ENCODE data around the gene ZNF260. TPM values are rescaled to one million over a fixed set of nuclear protein-coding genes. Genes with fewer than 3 reads are reported as not detected.

Gene ZNF260
- total and polyA plus RNA-seq, 2 donors (not counting 1 experiment from before 2014, with no cell fraction given), result 9.4 to 21.3 TPM

GRCh38 chr19:36573895-36574720 is 46.0 kb upstream of the ZNF260 start:
- Histone ChIP-seq H3K4me2 (ENCODE audit: extremely low read depth, insufficient read depth, low read length) (peak overlapping the region; percentile 99), H3K9me3 (ENCODE audit: control insufficient read depth, insufficient read depth, low read depth, low read length) (no peaks in the 10 kb centered on the region), H3K4me1 (ENCODE audit: control insufficient read depth, extremely low read depth, insufficient read depth, low read length) (no peaks in the 10 kb centered on the region), H3K4me3 (replicated peaks in 1 of 4; ENCODE audit: control extremely low read depth in 1 of 4, insufficient read depth in 1 of 4, low read depth in 3 of 4, low read length in 4 of 4) (peak overlapping the region; percentile 46 to 93 (median 76)), H3K9ac (ENCODE audit: insufficient read depth, low read length) (peak overlapping the region; percentile 87), H3K27ac (ENCODE audit: insufficient read depth, low read length) (peak overlapping the region; percentile 67), H3K27me3 (ENCODE audit: control insufficient read depth, insufficient read depth, low read length) (no peaks in the 10 kb centered on the region), H3K36me3 (ENCODE audit: control insufficient read depth, insufficient read depth, low read length) (peaks cover 5% of the 10 kb centered on the region), H2AFZ (ENCODE audit: low read length) (peak overlapping the region; percentile 32), H4K20me1 (ENCODE audit: control insufficient read depth, extremely low read depth, insufficient read depth, low read length) (no peaks in the 10 kb centered on the region), H3K79me2 (ENCODE audit: control insufficient read depth, insufficient read depth, low read length) (peaks cover 17% of the 10 kb centered on the region)
- no peak for TF ChIP-seq CTCF (conservative IDR thresholded peaks at IDR 0.05 in 1 of 2, IDR thresholded peaks at IDR 0.05 in 1 of 2; ENCODE audit: low read depth in 1 of 2, low read length in 2 of 2)
- TF ChIP-seq EZH2 (IDR thresholded peaks at IDR 0.05; ENCODE audit: low read length, missing control alignments), result no peak
- peak; percentile 28 to 58 for DNase-seq (ENCODE audit: low read depth in 2 of 2)

- Histone ChIP-seq H3K36me3 (ENCODE audit: control insufficient read depth, insufficient read depth, low read length) (peaks cover 2% of the 10 kb centered on the region), H3K4me3 (replicated peaks in 1 of 4; ENCODE audit: control extremely low read depth in 1 of 4, insufficient read depth in 1 of 4, low read depth in 3 of 4, low read length in 4 of 4) (peak within 1 kb of the TSS; percentile 46 to 93 (median 76)), H3K4me2 (ENCODE audit: extremely low read depth, insufficient read depth, low read length) (peak within 1 kb of the TSS; percentile 99), H3K79me2 (ENCODE audit: control insufficient read depth, insufficient read depth, low read length) (peaks cover 17% of the 10 kb centered on the region), H3K9me3 (ENCODE audit: control insufficient read depth, insufficient read depth, low read depth, low read length) (no peaks in the 10 kb centered on the region), H3K27ac (ENCODE audit: insufficient read depth, low read length) (peak within 1 kb of the TSS; percentile 67), H2AFZ (ENCODE audit: low read length) (peak within 1 kb of the TSS; percentile 91), H3K4me1 (ENCODE audit: control insufficient read depth, extremely low read depth, insufficient read depth, low read length) (no peaks in the 10 kb centered on the region), H3K9ac (ENCODE audit: insufficient read depth, low read length) (peak within 1 kb of the TSS; percentile 87), H4K20me1 (ENCODE audit: control insufficient read depth, extremely low read depth, insufficient read depth, low read length) (no peaks in the 10 kb centered on the region), H3K27me3 (ENCODE audit: control insufficient read depth, insufficient read depth, low read length) (no peaks in the 10 kb centered on the region)
- TF ChIP-seq EZH2 (IDR thresholded peaks at IDR 0.05; ENCODE audit: low read length, missing control alignments) (no peak), CTCF (conservative IDR thresholded peaks at IDR 0.05 in 1 of 2, IDR thresholded peaks at IDR 0.05 in 1 of 2; ENCODE audit: low read depth in 1 of 2, low read length in 2 of 2) (no peak)
- DNase-seq (ENCODE audit: low read depth in 2 of 2), result peak; percentile 90 to 91
Observed at GRCh38 chr19:36573020-36573894, 45.2 kb upstream of the ZNF260 start, which contains the start of gene ZNF529. Gene ZNF529, minus strand, starts transcription at chr19:36573292. Its CDS starts 946 bp downstream, at chr19:36572346.

- peaks cover 17% of the 10 kb centered on the region for H3K79me2 ChIP-seq (ENCODE audit: control insufficient read depth, insufficient read depth, low read length)
- TF ChIP-seq EZH2 (IDR thresholded peaks at IDR 0.05; ENCODE audit: low read length, missing control alignments) (no peak), CTCF (conservative IDR thresholded peaks at IDR 0.05 in 1 of 2, IDR thresholded peaks at IDR 0.05 in 1 of 2; ENCODE audit: low read depth in 1 of 2, low read length in 2 of 2) (no peak)
- no peak for DNase-seq (ENCODE audit: low read depth in 2 of 2)
- H3K4me3 ChIP-seq (replicated peaks in 1 of 4; ENCODE audit: control extremely low read depth in 1 of 4, insufficient read depth in 1 of 4, low read depth in 3 of 4, low read length in 4 of 4), result peak overlapping the region; percentile 46 to 93 (median 76)
- peak overlapping the region; percentile 92 for H3K4me2 ChIP-seq (ENCODE audit: extremely low read depth, insufficient read depth, low read length)
- H3K36me3 ChIP-seq (ENCODE audit: control insufficient read depth, insufficient read depth, low read length), result peaks cover 2% of the 10 kb centered on the region
- H4K20me1 ChIP-seq (ENCODE audit: control insufficient read depth, extremely low read depth, insufficient read depth, low read length), result no peaks in the 10 kb centered on the region
- peak overlapping the region; percentile 91 for H2AFZ ChIP-seq (ENCODE audit: low read length)
- H3K27me3 ChIP-seq (ENCODE audit: control insufficient read depth, insufficient read depth, low read length), result no peaks in the 10 kb centered on the region
- no peaks in the 10 kb centered on the region for H3K4me1 ChIP-seq (ENCODE audit: control insufficient read depth, extremely low read depth, insufficient read depth, low read length)
- H3K27ac ChIP-seq (ENCODE audit: insufficient read depth, low read length), result peak overlapping the region; percentile 67
- no peaks in the 10 kb centered on the region for H3K9me3 ChIP-seq (ENCODE audit: control insufficient read depth, insufficient read depth, low read depth, low read length)
- peak overlapping the region; percentile 87 for H3K9ac ChIP-seq (ENCODE audit: insufficient read depth, low read length)
Observed at GRCh38 chr19:36572593-36573019, 44.5 kb upstream of the ZNF260 start.
